H1 (cell line): ENCODE measurements around the gene PSMD13. TPM values are rescaled to one million over a fixed set of nuclear protein-coding genes. Genes with fewer than 3 reads are reported as not detected.
"Not testable (repeated sequence)": the region's sequence is repeated elsewhere in the genome, so short reads cannot be mapped to it uniquely, and the experiment has no call there.

Experiments
- CTCF ChIA-PET: fragments of 300-600 bp; sonication (Branson Sonifier 250); formaldehyde crosslinking; loops from one replicate; lab custom pipeline; 2021; ENCODE audit not compliant: partially characterized antibody; lab: Charles Lee
- POLR2A ChIA-PET: fragments of 300-600 bp; sonication (Branson Sonifier 250); formaldehyde crosslinking; loops from one replicate; lab custom pipeline; 2021; ENCODE audit warnings: inconsistent platforms; ENCODE audit not compliant: partially characterized antibody; lab: Charles Lee
- DNase-seq, 2 experiments: peaks; one replicate each; pipeline versions ENCODE4 v3.0.0 to v3.0.0-alpha.2; 2010 to 2022; ENCODE audit warnings: low spot score in 2 of 2, low read depth in 1 of 2, mixed read lengths in 1 of 2
- FAIRE-seq: peaks from 2 replicates; lab custom pipeline; 2011; peaks lifted over from hg19 to GRCh38; lab: Jason Lieb, UNC
- H2AFZ ChIP-seq: 2 replicates; pipeline ENCODE4 v1.8.1; 2012; ENCODE audit warnings: low read length, inconsistent platforms
- H2AK5ac ChIP-seq: 2 replicates; pipeline ENCODE4 v1.6.1; 2013; ENCODE audit warnings: low read depth, low read length
- H2BK120ac ChIP-seq: replicated peaks from 2 replicates; pipeline ENCODE3; 2013; ENCODE audit warnings: low read depth, low read length, inconsistent platforms
- H2BK12ac ChIP-seq: 2 replicates; pipeline ENCODE4 v1.6.1; 2013; ENCODE audit warnings: low read depth, low read length
- H2BK15ac ChIP-seq: 2 replicates; pipeline ENCODE4 v1.6.1; 2013; ENCODE audit warnings: low read length
- H2BK20ac ChIP-seq: 2 replicates; pipeline ENCODE4 v1.6.1; 2013; ENCODE audit warnings: low read length
- H2BK5ac ChIP-seq: 2 replicates; pipeline ENCODE4 v1.6.1; 2013; ENCODE audit warnings: low read depth, low read length
- H3K14ac ChIP-seq: 2 replicates; pipeline ENCODE4 v1.6.1; 2013; ENCODE audit warnings: inconsistent platforms; ENCODE audit not compliant: insufficient read length
- H3K18ac ChIP-seq: 2 replicates; pipeline ENCODE4 v1.6.1; 2013; ENCODE audit warnings: low read length; ENCODE audit errors: extremely low read depth
- H3K23ac ChIP-seq: 2 replicates; pipeline ENCODE4 v1.6.1; 2013; ENCODE audit warnings: inconsistent platforms; ENCODE audit not compliant: insufficient read length
- H3K23me2 ChIP-seq: 2 replicates; pipeline ENCODE4 v1.6.1; 2013; ENCODE audit warnings: low read depth, low read length
- H3K27ac ChIP-seq: 2 replicates; pipeline ENCODE4 v1.6.1; 2011; ENCODE audit warnings: low read depth, low read length, inconsistent platforms
- H3K27me3 ChIP-seq, 4 experiments: replicated peaks in 1 of 4; 1 replicate in 1 of 4; 2 replicates in 3 of 4; pipeline versions ENCODE4 v1.6.1 to v1.8.1; 2011 to 2013; ENCODE audit warnings: low read length in 3 of 4, mild to moderate bottlenecking in 3 of 4, inconsistent platforms in 2 of 4, mixed read lengths in 2 of 4, moderate library complexity in 1 of 4; ENCODE audit not compliant: control insufficient read depth in 3 of 4, insufficient read depth in 3 of 4; ENCODE audit errors: extremely low read depth in 1 of 4
- H3K36me3 ChIP-seq, 4 experiments: 2 replicates each; pipeline versions ENCODE4 v1.6.1 to v1.8.1; 2011 to 2013; ENCODE audit warnings: mild to moderate bottlenecking in 4 of 4, low read length in 3 of 4, moderate library complexity in 2 of 4, control low read depth in 1 of 4, inconsistent platforms in 1 of 4; ENCODE audit not compliant: insufficient read depth in 4 of 4, control insufficient read depth in 2 of 4
- H3K4ac ChIP-seq: replicated peaks from 2 replicates; pipeline ENCODE3; 2013; ENCODE audit warnings: low read length, low read depth, mixed read lengths, inconsistent platforms; ENCODE audit not compliant: insufficient read length
- H3K4me1 ChIP-seq, 4 experiments: replicated peaks in 1 of 4; 1 replicate in 1 of 4; 2 replicates in 3 of 4; pipeline versions ENCODE4 v1.6.1 to v1.8.1; 2011 to 2013; ENCODE audit warnings: low read length in 3 of 4, inconsistent platforms in 2 of 4, mixed read lengths in 1 of 4; ENCODE audit not compliant: insufficient read depth in 4 of 4, control insufficient read depth in 3 of 4
- H3K4me2 ChIP-seq, 2 experiments: 2 replicates each; pipeline versions ENCODE4 v1.6.1 to v1.8.1; 2011 to 2013; ENCODE audit warnings: low read depth in 2 of 2, low read length in 2 of 2, control low read depth in 1 of 2, inconsistent platforms in 1 of 2, mild to moderate bottlenecking in 1 of 2; ENCODE audit not compliant: insufficient read depth in 1 of 2
- H3K4me3 ChIP-seq, 4 experiments: fragments of 200-600, 300-600 bp in 1 of 4; sonication (generic), shearing (Covaris generic), sonication (Bioruptor Twin) in 1 of 4; 2 replicates each; pipeline versions ENCODE4 v1.5.1 to v1.8.1; 2011 to 2016; ENCODE audit warnings: low read length in 4 of 4, low read depth in 3 of 4, control low read depth in 2 of 4, inconsistent platforms in 2 of 4, mild to moderate bottlenecking in 2 of 4, mixed read lengths in 1 of 4, moderate library complexity in 1 of 4; ENCODE audit not compliant: insufficient read depth in 2 of 4; ENCODE audit errors: extremely low read depth in 1 of 4
- H3K56ac ChIP-seq: replicated peaks from 2 replicates; pipeline ENCODE3; 2013; ENCODE audit warnings: low read depth, mild to moderate bottlenecking, mixed read lengths, low read length, inconsistent platforms; ENCODE audit not compliant: insufficient read length
- H3K79me1 ChIP-seq: 2 replicates; pipeline ENCODE4 v1.6.1; 2013; ENCODE audit warnings: low read depth, low read length, control low read depth
- H3K79me2 ChIP-seq, 2 experiments: 2 replicates each; pipeline versions ENCODE4 v1.6.1 to v1.8.1; 2012 to 2013; ENCODE audit warnings: low read length in 2 of 2, mild to moderate bottlenecking in 2 of 2, inconsistent platforms in 1 of 2; ENCODE audit not compliant: insufficient read depth in 2 of 2, control insufficient read depth in 1 of 2
- H3K9ac ChIP-seq, 4 experiments: replicated peaks in 1 of 4; 1 replicate in 1 of 4; 2 replicates in 3 of 4; pipeline versions ENCODE4 v1.6.1 to v1.8.1; 2011 to 2013; ENCODE audit warnings: low read depth in 3 of 4, low read length in 3 of 4, control low read depth in 2 of 4, mild to moderate bottlenecking in 2 of 4, moderate library complexity in 2 of 4, inconsistent platforms in 1 of 4; ENCODE audit errors: extremely low read depth in 1 of 4
- H3K9me3 ChIP-seq, 2 experiments: 2 replicates each; pipeline versions ENCODE4 v1.6.1 to v1.8.1; 2012 to 2013; ENCODE audit warnings: mild to moderate bottlenecking in 2 of 2, moderate library complexity in 2 of 2, control low read depth in 1 of 2, inconsistent platforms in 1 of 2, low read depth in 1 of 2, low read length in 1 of 2, mixed read lengths in 1 of 2; ENCODE audit not compliant: insufficient read depth in 2 of 2
- H4K20me1 ChIP-seq, 2 experiments: replicated peaks in 1 of 2; 2 replicates each; pipeline versions ENCODE3 to v1.8.1; 2011 to 2013; ENCODE audit warnings: inconsistent platforms in 2 of 2, low read length in 2 of 2, mild to moderate bottlenecking in 1 of 2; ENCODE audit not compliant: insufficient read depth in 2 of 2, control insufficient read depth in 1 of 2
- H4K5ac ChIP-seq: 2 replicates; pipeline ENCODE4 v1.6.1; 2013; ENCODE audit warnings: low read length, low read depth, mixed read lengths, inconsistent platforms; ENCODE audit not compliant: insufficient read length
- H4K8ac ChIP-seq: 2 replicates; pipeline ENCODE4 v1.8.0; 2013; ENCODE audit warnings: mild to moderate bottlenecking, moderate library complexity, low read length, inconsistent platforms; ENCODE audit not compliant: insufficient read depth; ENCODE audit errors: extremely low read depth
- H4K91ac ChIP-seq: replicated peaks from 2 replicates; pipeline ENCODE3; 2013; ENCODE audit warnings: low read length, mixed read lengths, inconsistent platforms; ENCODE audit not compliant: insufficient read length
- WGBS, 2 experiments: shearing (Covaris generic) in 1 of 2; methylation state at CpG; one replicate each; pipeline versions ENCODE4 v1.1.6 to v1.1.7; 2013 to 2015; ENCODE audit warnings: low lambda C conversion rate in 2 of 2, mixed read lengths in 2 of 2, inconsistent platforms in 1 of 2, low coverage in 1 of 2, missing lambda C conversion rate in 1 of 2; ENCODE audit not compliant: insufficient replicate concordance in 2 of 2, insufficient coverage in 1 of 2, insufficient read length in 1 of 2; ENCODE audit errors: extremely low coverage in 1 of 2, missing lambda C conversion rate in 1 of 2; 5-methylcytosine and 5-hydroxymethylcytosine counted together
- polyA plus RNA-seq, 7 experiments: library from polyadenylated mRNA; depleted of rRNA in 3 of 7; stranded (reverse) in 5 of 7; unstranded in 2 of 7; fragments of >200 nt in 5 of 7; fragments of 200-250 nt in 2 of 7; gene quantifications; 1 replicate in 5 of 7; 2 replicates in 1 of 7; 4 replicates in 1 of 7; pipeline versions ENCODE4 v1.2.1 to v1.2.3, GENCODE V29; 2011 to 2013; ENCODE audit warnings: missing spikeins in 2 of 7, mixed read lengths in 2 of 7
- total RNA-seq: library from RNA; stranded (reverse); fragmentation: NEBNext Ultra II Directional; extraction: Animal tissue kit (Norgen Biotek cat#: 25700); gene quantifications from 2 replicates; pipeline ENCODE4 v1.2.1, GENCODE V29; 2021

PSMD13 gene
- total and polyA plus RNA-seq, 2 of the 8 experiments (the other 6 are each of a cell fraction or from before 2014, with no cell fraction given) = 121 to 141 TPM

DNA sequence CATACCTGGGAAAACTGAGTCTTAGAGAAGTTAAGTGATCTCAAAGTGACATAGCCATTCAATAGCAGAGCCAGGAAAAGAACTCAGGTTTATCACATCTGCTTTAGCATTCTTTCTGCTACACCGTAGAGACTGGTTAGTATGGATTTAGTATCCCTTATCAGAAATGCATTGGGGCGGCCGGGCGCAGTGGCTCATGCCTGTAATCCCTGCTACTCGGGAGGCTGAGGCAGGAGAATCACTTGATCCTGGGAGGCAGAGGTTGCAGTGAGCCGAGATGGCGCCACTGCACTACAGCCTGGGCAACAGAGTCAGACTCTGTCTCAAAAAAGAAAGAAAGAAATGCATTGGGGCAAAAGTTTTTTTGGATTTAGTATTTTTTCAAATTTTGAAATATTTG is 1.6 kb downstream of the PSMD13 start:
- ChIA-PET CTCF (interaction anchor here (0.5 to 8.7 kb wide), 7 partner anchors 15 to 133 kb away, joined by 3 to 88 read pairs (median 7); no protein-coding TSS in a partner anchor), POLR2A (interaction anchor here (1.7 kb wide), 2 partner anchors 11 to 16 kb away, joined by 4 to 5 read pairs; no protein-coding TSS in a partner anchor)
- not testable (repeated sequence) for H3K14ac ChIP-seq, H2BK5ac ChIP-seq, H3K4me1 ChIP-seq, H2AK5ac ChIP-seq, H3K4ac ChIP-seq, H3K27me3 ChIP-seq, H3K23ac ChIP-seq, H3K79me1 ChIP-seq, H3K18ac ChIP-seq, H2BK120ac ChIP-seq, H3K27ac ChIP-seq, H3K9me3 ChIP-seq, H2AFZ ChIP-seq, H2BK20ac ChIP-seq, H3K4me2 ChIP-seq, H4K8ac ChIP-seq, DNase-seq, H2BK15ac ChIP-seq, H2BK12ac ChIP-seq, H4K5ac ChIP-seq, H3K56ac ChIP-seq, FAIRE-seq, H4K91ac ChIP-seq, H3K9ac ChIP-seq, H4K20me1 ChIP-seq
- 90% methylated on average over 7 of the region's 7 CpGs; no CpG with 5 or more reads in 1 of the 2 experiments for WGBS, 2 experiments
- H3K4me3 ChIP-seq = peak overlapping the region in 1 of 4 experiments; percentile 98; a peak in 2 of 8 replicates
- H3K36me3 ChIP-seq = peaks cover 0 to 14% (median 7%) of the 10 kb centered on the region in 4 experiments; a peak in 4 of 8 replicates
- H3K23me2 ChIP-seq = peaks cover 14% of the 10 kb centered on the region
- peaks cover 9 to 27% of the 10 kb centered on the region in 2 experiments for H3K79me2 ChIP-seq
